Hematopoietic multipotent progenitor cell treated with erythropoietin and hydrocortisone succinate and interleukin-3 and kit ligand, for 6 days (in vitro differentiated cells): ENCODE measurements around the gene FRG2B.
"Not testable (repeated sequence)": the region's sequence is repeated elsewhere in the genome, so short reads cannot be mapped to it uniquely, and the experiment has no call there.

Experiments
- DNase-seq: peaks from one replicate; pipeline ENCODE4 v3.0.0-alpha.2; 2015

The FRG2B gene

GRCh38 chr10:133592716-133593115, 33.9 kb downstream of the FRG2B start:
- no peak for DNase-seq

DNA sequence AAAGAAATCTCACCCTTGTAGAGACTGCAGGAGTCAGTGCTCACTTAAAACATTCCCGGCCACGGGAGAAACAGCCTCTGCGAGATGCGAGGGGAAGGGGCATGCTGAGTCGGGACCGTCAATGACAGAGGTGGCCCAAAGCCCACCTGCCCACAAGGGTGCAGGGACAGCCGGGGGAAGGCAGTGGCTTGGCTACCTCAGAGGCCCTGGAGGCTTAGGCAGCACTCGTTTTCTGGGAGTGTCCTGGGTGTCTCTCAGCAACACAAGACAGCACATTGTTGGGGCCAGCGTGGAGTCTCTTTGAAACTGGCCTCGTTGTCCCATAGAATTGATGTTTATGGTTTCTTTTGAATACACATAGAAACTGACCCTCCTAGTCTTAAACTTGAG, 35.6 kb downstream of the FRG2B start:
- DNase-seq = no peak

GRCh38 chr10:133590226-133590969, 36.2 kb downstream of the FRG2B start:
- no peak for DNase-seq

DNA sequence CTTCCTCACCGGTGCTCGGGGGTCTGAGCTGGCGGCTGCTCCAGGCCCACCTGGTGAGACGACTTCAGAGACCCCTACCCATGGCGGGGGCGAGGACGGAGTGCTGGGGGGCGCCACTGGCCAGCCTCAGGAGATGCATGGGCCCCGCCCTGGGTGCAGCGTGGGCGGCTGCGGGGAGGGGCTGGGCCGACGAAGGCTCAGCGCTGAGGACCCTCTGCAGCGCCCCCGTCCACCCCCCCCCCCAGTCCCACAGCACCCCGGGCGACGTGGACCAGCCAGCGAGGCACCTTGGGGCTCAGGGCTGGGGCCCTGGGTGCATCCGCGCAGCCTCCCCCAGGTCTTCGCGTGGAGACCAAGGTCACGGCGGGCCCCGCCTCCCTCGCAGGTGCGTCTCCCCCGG, 49.6 kb downstream of the FRG2B start:
- DNase-seq = not testable (repeated sequence)
